GM18505 (cell line): ENCODE measurements around the gene CNPY2.
A peak's percentile ranks its signal among the peaks of the same experiment; 100 is the strongest.
"Not testable (repeated sequence)": the region's sequence is repeated elsewhere in the genome, so short reads cannot be mapped to it uniquely, and the experiment has no call there.

Source experiments
- ATAC-seq: cut with Tn5 transposase; IDR thresholded peaks from one replicate; pipeline ENCODE4 v1.9.1; 2021; ENCODE audit not compliant: unreplicated experiment
- POLR2A ChIP-seq: IDR thresholded peaks from 4 replicates; pipeline ENCODE4 v1.6.1; 2011; ENCODE audit warnings: borderline replicate concordance; ENCODE audit not compliant: insufficient read depth, insufficient read length; ENCODE audit errors: extremely low read depth

Gene CNPY2

DNA sequence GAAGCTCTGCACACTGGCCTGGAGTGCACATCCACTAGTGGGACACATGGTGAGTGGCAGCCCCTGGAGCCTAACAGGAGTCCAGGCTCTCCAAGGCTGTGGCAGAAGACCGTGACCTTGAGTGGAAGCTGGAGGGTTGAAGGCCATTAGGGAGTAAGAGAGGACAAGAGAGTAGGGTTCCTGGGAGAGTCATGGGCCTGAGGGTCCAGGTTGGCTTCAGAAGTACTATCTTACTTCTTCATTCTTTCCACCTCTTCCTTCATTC is 23.3 kb upstream of the CNPY2 start:
- ATAC-seq: no peak
- no peak for TF ChIP-seq POLR2A

DNA sequence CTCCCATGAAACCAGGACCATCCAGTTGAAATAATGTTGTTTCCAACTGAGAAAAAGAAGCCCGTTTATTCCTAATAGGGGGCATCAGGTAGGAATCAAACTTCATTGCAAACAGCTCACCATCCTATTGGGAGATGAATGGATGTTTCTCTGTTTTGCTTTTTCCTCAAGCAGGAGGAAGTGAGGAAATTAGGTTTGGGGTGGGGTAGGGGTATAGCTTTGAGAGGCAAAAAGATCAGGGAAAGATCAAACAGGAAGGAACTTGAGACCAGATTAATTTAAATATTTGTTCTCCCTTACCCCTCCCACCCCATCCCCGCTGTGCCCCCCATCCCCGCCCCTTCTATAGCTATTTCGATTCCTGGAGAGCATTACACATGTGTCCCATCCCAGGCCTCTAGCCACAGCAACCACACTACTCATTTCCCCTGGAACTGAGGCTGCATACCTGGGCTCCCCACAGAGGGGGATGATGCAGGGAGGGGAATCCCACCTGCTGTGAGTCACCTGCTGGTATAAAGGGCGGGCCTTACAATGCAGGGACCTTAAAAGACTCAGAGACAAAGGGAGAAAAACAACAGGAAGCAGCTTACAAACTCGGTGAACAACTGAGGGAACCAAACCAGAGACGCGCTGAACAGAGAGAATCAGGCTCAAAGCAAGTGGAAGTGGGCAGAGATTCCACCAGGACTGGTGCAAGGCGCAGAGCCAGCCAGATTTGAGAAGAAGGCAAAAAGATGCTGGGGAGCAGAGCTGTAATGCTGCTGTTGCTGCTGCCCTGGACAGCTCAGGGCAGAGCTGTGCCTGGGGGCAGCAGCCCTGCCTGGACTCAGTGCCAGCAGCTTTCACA is 22.7 kb upstream of the CNPY2 start, which contains the start of gene IL23A:
TSS of gene IL23A (plus strand) at position 577 of the 850 bp plus-strand sequence. CDS start at position 738, 161 bp downstream.
- peak; percentile 32 for ATAC-seq
- TF ChIP-seq POLR2A: peak; percentile 58

DNA sequence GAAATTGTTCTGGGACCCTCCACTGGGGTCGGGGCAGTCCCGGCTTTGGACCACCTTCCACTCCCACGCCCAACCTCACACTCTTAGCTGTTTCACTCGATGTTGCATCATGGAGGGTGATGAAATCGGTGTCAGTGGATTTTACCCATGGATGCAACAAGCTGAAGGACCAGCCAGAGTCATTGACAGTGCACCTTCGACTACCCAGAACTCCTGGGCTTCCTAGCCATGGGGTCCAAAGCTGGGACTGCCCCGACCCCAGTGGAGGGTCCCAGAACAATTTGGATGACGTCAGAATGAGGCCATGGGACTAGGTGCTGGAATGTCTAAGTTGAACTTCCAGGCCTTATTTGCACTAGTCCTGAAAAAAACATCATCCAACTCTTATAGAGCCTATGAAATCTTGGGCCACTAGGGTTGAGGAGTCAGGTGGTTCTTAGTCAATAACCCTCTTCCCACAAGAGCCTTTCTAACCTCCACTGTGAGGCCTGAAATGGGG is 22.0 kb upstream of the CNPY2 start:
- no peak for TF ChIP-seq POLR2A

DNA sequence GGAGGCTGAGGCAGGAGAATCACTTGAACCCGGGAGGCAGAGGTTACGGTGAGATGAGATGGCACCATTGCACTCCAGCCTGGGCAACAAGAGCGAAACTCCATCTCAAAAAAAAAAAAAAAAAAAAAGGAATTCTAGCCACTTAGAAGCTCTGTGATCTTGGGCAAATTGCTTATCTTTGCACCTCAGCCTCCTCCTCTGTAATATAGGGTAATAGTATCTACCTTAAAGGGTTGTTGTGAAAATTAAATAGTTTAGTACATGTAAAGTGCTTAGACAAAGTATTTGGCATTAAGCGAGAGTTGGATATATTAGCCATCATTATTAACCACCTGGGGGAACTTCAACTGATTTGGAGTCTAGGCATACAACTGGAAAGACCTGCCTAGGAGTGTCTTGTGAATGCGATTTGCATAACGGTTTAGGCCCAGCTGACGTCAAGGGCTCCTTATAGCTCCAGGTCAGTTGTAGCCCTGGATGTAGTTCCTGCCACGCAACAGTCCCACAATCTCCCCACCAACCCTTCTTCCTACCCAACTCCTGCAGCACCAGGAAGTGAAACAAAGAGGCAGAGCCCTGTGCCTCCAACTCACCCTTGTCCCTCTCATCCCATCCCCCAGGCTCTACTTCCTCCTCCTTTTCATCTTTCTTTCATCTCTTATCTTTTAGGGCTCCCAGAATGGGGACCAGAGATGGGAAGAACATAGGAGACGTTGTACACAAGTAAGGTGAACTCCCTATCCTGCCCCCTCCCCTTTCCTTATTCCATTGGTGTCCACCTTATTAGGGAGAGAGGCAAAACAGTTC is 20.8 kb upstream of the CNPY2 start:
- no peak for ATAC-seq
- peak; percentile 46 for TF ChIP-seq POLR2A

More for the DNA sequence above, 22.0 kb upstream of the CNPY2 start:
- no peak for ATAC-seq

DNA sequence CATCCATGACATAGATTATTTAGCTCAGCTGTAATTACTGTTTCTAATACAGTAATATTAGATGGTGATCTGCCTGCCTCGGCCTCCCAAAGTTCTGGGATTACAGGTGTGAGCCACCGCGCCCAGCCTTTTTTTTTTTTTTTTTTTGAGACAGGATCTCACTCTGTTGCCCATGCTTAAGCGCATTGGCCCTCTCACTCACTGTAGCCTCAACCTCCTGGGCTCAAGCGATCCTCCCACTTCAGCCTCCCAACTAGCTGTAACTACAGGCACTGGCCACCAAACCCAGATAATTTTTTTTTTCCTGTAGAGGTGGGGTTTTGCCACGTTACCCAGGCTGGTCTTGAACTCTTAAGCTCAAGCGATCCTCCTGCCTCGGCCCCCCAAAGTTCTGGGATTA is 19.7 kb upstream of the CNPY2 start:
- ATAC-seq: not testable (repeated sequence)

GRCh38 chr12:56334490-56334793 is 18.7 kb upstream of the CNPY2 start:
- no peak for TF ChIP-seq POLR2A
- ATAC-seq: no peak

DNA sequence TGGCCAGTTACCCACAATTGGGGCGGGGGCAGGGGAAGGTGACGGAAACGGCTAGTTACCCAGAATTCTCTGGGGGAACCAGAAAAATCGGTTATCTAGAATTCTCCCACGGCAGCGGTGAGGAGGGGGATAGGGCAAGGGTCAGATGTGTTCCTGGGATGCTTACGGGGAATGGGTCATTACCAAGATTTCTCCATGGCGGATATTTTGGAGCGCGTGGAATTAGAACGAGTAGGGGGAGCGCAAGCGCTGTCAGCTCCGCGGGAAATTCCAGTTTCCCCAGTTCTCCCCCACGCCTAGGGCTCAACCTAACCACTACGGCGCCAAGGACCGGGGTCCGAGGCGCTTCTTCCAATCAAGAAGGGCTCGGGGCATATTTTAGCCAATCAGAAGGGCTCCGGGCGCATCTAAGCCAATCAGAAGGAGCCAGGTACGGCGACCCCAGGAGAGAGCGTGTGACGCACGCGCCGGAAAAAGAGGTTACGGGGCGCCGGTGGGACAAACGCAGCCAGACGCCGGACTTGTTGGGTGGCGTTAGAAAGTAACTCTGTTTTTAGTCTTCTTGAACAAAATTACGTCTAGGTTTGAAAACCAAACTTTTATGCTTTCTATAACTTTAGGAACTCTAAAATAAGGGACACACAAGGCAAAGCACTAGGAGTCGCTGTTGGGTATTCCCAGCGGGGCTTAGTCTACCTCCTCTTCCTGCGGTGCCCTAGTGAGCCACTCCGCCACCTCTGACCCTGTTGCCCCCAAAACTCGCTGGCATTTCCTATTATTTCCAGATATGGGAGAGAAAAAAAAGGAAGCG is 18.1 kb upstream of the CNPY2 start, which contains the start of gene PAN2:
TSS of gene PAN2 (minus strand) at position 322 of the 811 bp plus-strand sequence. CDS start 906 bp downstream, outside the sequence.
- ATAC-seq: peak; percentile 87
- TF ChIP-seq POLR2A: peak; percentile 89

GRCh38 chr12:56333197-56333678 is 17.4 kb upstream of the CNPY2 start:
- no peak for TF ChIP-seq POLR2A
- ATAC-seq: no peak

- no peak for TF ChIP-seq POLR2A
- ATAC-seq: no peak
These were observed 16.9 kb upstream of the CNPY2 start for GRCh38 chr12:56332512-56333196.

- no peak for TF ChIP-seq POLR2A
- no peak for ATAC-seq
These were observed 15.2 kb upstream of the CNPY2 start for GRCh38 chr12:56330936-56331490.

- no peak for TF ChIP-seq POLR2A
- no peak for ATAC-seq
These were observed 10.7 kb upstream of the CNPY2 start for GRCh38 chr12:56326533-56326932.

DNA sequence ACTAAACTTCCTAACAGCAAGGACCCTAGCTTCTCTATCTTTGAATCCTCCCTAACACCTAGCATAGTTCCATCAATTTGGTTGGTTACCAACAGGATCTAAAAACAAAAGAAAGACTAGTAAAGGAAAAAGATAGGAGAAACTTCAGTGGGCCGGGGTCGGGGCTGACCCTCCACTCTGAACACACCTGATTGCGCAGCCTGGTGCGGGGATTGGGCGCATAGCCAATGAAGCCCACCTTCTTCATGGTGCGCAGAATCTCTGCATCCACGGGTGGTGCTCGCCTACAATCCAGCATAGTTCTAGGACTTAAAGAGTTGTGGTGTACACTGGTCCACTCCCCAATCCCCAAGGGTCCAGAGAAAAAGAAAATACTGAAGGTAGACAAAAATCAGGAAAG is 10.3 kb upstream of the CNPY2 start:
- no peak for TF ChIP-seq POLR2A
- no peak for ATAC-seq

DNA sequence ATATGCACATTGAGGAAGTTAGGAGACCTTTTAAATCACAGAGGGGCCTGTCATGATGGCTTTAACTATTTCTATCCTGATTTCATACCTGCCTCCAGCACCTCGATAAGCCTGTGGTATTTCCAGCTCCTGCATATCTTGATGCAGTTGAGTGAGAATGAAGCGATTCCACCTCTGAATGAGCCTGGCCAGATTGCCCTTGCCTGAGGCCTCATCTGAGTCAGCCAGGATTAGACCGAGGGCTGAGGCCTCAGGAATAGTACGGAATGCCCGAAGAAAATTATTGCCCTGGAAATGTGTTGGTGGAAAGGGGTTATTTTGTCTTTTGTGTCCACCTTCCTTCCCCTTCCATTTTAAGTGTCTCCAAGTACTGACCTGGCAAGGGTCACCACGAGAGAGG is 8.4 kb upstream of the CNPY2 start:
- no peak for ATAC-seq
- no peak for TF ChIP-seq POLR2A

- not testable (repeated sequence) for ATAC-seq
These were observed 5.8 kb upstream of the CNPY2 start for GRCh38 chr12:56321610-56322009.
